ENCODE data around the gene ARVCF.

The ARVCF gene

GRCh38 chr22:20052309-20053259 is 36.0 kb upstream of the ARVCF start:
- DNase-seq: no peak

DNA sequence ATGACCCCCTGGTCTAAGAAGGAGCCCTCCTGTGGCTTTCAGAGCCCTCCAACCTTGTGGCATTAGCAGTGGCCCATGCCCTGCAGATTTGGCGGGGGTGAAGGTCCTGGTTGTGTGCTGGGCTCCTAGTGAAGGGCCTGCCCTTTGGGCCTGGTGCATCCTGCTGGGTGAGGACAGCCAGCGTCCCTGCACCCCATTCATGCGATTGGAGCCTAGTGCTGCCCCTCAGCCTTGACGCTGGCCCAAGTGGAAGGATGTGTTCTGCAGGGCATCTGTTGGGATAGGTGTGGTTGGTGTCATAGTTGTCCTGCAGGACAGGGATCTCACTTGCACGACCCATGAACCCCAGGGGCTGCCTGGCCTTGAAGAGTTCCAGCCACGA is 35.3 kb upstream of the ARVCF start:
- DNase-seq: no peak

DNA sequence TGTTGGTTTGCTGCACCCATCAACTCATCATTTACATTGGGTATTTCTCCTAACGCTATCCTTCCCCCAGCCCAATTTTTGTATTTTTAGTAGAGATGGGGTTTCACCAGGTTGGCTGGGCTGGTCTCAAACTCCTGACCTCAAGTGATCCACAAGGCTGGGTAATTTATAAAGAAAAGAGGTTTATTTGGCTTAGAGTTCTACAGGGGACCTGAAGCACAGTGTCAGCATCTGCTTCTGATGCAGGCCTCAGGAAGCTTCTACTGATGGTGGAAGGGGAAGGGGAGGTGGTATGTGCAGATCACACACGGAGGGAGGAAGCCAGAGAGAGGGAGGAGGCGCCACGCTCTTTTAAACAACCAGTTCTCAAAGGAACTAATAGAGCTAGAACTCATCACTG is 30.1 kb upstream of the ARVCF start:
- no peak for DNase-seq

DNA sequence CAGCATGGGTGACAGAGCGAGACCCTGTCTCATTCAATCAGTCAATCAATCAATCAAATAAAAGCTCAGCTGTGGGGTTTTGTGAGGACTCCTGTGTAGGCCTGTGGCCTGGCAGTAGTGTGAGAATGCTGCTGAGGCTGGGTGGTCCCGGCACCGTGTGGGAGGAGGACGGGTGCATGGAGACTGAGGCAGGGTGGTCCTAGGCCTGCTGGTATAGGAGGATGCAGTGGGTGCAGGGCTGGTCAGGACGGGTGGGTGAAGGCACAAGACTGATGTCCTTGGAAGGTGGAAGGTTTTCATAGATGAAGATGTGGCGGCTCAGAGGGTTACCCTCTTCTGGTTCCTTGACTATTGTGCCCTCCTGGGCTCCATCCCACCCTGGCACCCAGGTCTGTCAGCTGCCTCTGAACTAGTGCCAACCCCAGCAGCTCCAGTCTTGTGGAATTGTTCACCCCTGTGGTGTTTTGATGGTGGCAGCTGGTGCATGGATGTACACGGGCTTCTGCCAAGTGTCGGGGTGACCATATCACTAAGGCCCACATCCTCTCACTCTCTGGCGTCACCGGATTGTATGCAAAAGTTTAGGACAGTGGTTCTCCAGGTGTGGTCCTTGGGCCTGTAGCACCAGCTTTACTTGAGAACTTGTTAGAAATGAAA is 28.0 kb upstream of the ARVCF start:
- no peak for DNase-seq

- DNase-seq: no peak
These were observed 27.3 kb upstream of the ARVCF start for GRCh38 chr22:20043997-20044342.

DNA sequence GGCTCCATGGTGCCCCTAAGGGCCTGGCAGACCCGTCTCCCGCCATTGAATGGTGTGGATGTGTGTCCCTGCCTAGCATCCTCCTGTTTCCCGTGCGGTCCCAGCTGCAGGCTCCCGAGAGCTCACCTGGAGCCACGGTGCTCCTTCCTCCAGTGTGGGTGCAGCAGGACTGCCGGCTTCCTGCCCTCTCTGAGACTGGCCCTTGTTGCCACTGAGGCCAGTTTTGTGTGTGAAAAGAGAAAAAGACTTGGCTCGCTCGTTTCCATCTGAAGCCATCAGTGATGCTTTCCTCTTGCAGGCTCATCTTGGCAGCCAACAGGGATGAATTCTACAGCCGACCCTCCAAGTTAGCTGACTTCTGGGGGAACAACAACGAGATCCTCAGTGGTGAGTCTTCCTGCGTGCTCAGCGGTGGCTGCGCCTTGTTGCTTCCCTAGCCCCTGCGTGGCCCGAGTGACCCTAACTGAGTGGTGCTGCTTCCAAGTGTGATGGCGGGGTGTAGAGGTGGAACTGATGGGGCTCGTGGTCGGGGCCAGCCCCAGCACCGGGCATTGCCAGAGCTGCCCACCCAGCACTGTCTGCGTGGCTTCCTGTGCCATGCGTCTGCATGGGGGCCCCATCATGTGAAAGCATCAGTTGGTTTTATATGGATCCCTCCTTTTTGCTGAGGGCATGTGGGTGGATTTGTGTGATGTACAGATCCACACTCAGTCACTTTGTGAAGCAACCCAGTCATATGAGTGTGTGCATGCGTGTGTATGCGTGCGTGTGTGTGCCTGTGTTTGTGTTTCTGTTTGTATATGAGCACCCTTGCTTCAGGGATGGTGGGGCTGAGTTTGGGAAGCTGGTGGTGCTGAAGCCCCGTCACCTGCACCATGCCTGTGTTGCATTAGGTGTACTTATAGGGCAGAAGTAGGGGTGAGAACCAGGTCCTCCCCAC is 26.7 kb upstream of the ARVCF start:
- DNase-seq: no peak

DNA sequence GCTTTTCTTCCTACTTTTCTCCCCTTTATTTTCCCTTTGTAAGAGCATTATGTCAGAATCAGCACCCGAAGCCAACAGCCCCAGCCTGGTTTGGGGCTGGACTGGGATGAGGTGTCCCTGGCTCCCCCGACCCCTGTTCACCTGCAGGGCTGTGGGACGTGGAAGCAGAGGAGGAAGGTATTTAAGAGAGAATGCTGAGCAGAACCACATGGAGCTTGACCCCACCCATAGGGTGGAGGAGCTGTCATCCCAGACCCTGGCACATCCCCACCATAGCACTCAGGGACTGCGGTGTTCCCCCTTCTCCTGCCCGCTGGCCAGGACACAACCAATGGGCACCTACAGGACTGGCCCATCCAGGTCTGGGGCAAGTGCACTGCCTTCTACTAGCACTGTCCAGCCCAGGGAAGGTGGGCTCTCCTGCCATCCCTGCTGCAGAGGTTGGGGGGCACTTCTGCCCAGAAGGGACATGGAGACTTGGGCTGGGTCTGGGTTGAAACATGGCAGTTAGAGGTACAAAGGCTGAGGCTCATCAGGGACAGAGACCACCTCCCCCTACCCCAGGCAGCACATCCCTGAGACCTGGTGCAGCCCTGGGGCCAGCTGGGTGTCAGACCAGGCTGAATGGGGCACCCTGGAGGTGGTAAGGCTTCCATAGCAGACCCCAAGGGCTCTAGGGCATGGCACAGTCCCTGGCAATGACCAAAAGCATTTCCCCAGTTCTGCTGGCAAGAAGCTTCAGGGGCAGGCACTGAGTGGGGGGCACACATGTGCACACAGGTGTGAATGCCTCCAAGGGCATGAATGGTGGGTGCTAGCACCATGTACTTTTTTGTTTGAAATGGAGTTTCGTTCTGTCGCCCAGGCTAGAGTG is 23.9 kb upstream of the ARVCF start:
- DNase-seq: no peak

DNA sequence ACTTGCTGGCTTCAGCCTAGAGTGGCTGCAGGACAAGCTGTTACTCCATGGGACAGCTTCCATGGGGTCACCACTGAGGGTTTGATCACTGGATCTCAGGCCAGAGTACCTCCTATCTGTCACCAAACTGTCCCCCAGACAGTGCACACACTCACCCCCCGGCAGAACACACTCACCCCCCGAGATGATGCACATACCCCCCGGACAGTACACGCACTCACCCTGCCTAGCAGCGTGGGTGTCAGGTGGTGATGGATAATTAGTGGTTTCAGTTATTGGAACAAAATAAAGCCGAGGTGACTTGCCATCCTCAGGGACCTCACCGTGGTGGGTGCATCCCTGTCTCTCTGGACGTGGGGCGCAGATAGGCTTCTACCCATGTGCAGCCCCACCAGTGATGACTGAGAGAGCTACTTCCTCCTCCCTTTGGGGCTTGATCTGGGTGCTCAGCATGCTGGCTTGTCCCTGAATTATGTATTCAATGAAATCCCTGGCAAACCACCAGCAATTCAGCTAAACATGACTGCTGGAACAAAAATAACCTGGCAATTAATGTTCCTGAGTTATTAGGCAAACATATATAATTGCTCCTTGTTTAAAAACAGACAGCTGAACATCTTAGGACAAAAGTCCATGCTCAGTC is 23.2 kb upstream of the ARVCF start:
- no peak for DNase-seq

DNA sequence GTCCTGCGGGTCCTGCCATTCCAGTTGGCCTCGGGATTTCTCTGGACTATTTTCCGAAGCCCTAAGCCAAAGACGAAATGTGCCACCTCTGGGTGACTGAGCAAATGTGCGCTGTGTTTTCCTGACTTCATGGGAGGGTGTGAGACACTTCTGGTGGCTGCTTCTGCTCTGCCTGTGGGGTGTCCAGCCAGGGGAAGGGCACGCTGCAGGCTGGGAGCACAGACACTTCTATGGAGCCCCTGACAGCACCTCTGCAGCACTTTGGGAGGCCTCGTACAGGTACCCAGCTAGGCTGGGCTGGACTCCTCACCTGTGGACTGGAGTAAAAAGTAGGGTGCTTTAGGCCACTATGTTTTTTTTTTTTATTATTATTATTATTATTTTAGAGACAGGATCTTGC is 22.0 kb upstream of the ARVCF start:
- DNase-seq: no peak

DNA sequence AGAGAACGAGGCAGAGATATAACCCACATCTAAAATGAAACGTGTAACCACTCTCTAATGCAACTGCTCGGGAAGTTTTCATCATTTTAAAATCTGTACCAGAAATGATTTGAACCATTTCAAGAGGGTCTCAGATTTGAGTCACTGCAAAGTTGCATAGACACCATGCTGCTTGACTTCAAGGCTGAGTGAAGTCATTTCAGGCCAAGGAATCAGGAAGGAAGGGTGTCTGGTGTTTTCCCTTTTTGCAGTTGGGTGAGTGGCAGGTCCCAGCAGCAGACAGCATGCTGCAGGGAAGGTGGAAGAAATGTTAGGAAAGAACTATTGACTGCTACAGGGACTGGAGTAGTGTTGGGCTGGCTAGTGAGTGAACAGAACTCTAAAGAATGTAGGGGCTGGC is 20.8 kb upstream of the ARVCF start:
- no peak for DNase-seq

GRCh38 chr22:20036535-20037392 is 20.1 kb upstream of the ARVCF start:
- no peak for DNase-seq

DNA sequence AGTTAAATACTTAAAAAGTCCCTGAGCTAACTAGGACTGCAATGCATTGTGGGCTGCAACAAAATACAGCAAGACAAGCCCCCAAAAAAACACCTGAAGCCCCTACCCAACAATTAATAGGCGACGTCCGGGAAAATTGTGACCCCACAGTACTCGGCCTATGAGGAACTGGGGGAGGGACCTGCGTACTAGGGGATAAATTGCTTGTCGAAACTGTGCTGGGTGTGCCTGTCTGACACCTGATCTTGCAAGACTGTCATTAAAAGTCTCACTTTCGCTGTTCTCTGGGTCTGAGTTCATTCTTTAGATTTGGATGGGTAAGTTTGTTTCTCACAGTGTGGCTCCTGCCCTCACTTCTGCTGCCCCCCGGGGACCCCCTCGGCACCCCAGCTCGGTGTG is 19.5 kb upstream of the ARVCF start:
- DNase-seq: no peak

GRCh38 chr22:20035375-20036083 is 18.9 kb upstream of the ARVCF start:
- no peak for DNase-seq

- no peak for DNase-seq
These were observed 17.5 kb upstream of the ARVCF start for GRCh38 chr22:20034143-20034542.

DNA sequence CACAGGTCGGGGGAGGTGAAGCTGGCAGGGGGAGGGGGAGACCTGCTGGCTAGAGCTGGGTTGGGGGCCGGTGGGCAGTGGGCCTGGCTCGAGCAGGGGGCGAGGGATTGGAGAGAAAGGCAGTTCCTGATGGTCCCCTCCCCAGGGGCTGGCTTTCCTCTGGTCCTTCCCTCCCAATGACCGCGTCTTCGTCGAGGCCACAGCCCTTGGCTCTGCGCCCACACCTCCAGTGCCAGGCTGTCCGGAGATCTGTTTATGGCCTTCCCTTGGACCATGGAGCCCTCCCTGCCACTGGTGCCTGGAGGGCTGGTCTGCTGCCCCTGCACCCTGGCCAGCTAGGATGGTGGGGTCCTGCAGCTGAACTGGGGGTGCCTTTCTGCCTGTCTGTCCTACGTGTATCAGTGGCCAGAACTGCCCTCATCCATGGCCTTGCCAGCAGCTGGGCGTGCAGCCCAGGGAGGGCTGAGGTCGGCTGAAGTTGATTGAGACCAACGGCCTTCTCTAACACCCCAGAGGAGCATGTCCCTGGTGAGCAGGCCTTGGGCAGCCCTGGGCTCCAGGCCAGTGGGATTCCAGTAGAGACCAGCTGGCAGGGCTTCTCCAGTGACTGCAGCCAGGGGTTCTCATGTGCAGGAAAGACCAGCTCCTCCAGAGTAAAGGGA is 16.6 kb upstream of the ARVCF start:
- DNase-seq: no peak

- DNase-seq: no peak
These were observed 15.9 kb upstream of the ARVCF start for GRCh38 chr22:20032407-20032991.

GRCh38 chr22:20031732-20032406 is 15.2 kb upstream of the ARVCF start:
- DNase-seq: no peak

DNA sequence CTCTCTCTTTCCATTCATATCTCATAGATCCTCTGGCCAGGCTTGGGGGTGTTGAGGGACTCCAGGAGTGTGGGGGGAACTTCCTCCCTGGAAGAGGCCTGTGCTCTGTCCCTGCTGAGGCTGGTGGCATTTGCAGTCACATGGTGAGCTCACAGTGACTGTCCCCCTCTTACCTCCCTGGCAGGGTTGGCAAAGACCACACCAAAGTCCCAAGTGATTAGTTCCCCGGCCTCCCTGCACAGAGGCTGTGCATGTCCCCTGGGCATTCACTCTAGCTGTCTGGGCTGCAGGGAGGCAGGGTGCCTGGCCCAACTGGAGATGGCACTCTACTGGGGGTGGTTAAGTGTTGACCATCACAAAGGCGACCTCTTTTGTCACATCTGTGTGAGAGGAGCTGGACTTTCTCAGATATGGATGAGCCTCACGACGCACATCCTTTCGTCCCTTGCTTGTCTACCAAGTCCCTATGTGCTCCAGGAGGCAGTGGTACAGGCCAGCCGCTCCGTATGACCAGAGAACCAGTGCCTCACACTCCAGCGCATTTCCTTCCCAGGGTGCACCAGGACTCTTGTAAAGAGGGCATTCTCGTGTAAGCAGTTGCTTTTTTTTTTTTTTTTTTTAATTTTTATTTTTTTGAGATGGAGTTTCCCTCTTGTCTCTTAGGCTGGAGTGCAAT is 13.1 kb upstream of the ARVCF start:
- DNase-seq: no peak
